Rectal smooth muscle tissue (tissue), 1 donor: ENCODE data around the gene BIN1.

ENCODE experiments used
- H3K27ac ChIP-seq: one replicate; pipeline ENCODE4 v1.7.0; 2013; ENCODE audit warnings: low read depth, low read length, inconsistent platforms
- H3K27me3 ChIP-seq: one replicate; pipeline ENCODE4 v1.7.0; 2013; ENCODE audit warnings: low read length; ENCODE audit not compliant: control insufficient read depth, insufficient read depth
- H3K36me3 ChIP-seq: one replicate; pipeline ENCODE4 v1.7.0; 2013; ENCODE audit warnings: low read length; ENCODE audit not compliant: control insufficient read depth, insufficient read depth
- H3K4me1 ChIP-seq: one replicate; pipeline ENCODE4 v1.7.0; 2013; ENCODE audit warnings: low read length; ENCODE audit not compliant: control insufficient read depth, insufficient read depth
- H3K4me3 ChIP-seq: one replicate; pipeline ENCODE4 v1.7.0; 2013; ENCODE audit warnings: low read length
- H3K9ac ChIP-seq: one replicate; pipeline ENCODE4 v1.7.0; 2013; ENCODE audit warnings: low read length

BIN1 gene

GRCh38 chr2:127000937-127001336, 106.0 kb downstream of the BIN1 start:
- no peak overlapping the region for H3K27ac ChIP-seq
- H3K4me3 ChIP-seq = no peak overlapping the region
- H3K36me3 ChIP-seq = no peaks in the 10 kb centered on the region
- H3K9ac ChIP-seq = no peak overlapping the region
- H3K4me1 ChIP-seq = no peaks in the 10 kb centered on the region
- no peaks in the 10 kb centered on the region for H3K27me3 ChIP-seq

DNA sequence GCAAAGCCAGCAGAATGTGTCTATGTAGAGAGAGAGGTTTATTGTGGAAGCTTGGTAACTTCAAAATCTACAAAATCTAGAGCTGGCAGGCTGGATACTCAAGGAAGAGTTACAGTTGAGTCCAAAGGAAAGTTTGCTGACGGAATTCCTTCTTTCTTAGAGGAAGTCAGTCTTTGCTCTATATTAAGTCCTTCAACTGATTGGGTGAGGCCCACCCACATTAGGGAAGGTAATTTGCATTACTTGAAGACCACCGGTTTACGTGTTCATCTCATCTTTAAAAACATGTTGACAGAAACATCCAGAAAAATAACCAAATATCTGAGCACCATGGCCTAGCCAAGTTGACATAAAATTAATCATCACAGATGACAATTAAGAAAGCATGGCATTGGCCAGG, 106.8 kb downstream of the BIN1 start:
- no peaks in the 10 kb centered on the region for H3K4me1 ChIP-seq
- H3K9ac ChIP-seq = no peak overlapping the region
- no peak overlapping the region for H3K27ac ChIP-seq
- no peak overlapping the region for H3K4me3 ChIP-seq
- H3K27me3 ChIP-seq = no peaks in the 10 kb centered on the region
- H3K36me3 ChIP-seq = no peaks in the 10 kb centered on the region

DNA sequence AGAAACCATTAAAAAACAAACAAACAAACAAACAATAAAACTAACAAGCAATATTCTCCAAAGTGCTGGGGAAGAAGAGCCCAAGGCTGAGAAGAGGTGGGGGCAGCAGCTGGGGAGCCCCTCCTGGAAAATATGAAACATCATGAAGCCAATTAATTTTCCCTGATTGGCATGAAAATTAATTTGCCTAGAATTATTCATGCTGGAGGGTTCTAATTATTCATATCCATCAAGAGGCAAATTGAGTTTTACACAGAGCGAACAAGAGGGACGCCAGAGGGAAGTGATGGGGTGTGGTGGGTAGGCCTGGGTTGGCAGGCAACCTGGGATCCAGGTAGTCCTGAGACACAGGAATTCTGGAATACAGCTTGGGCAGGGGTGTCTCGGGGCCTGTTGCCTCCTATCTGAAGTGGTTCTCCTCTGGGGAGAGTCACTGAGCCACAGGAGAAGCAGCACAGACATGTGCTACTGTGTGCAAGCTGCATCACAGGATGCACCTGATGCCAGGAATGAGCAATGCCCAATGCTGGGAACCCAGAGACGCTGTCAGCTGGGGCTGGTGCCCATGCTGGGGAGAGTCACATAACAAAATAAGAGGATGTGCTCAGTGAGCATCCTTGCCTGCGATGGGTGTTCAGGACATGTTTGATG, 107.7 kb downstream of the BIN1 start:
- H3K27me3 ChIP-seq = no peaks in the 10 kb centered on the region
- H3K4me3 ChIP-seq = no peak overlapping the region
- no peak overlapping the region for H3K9ac ChIP-seq
- H3K4me1 ChIP-seq = no peaks in the 10 kb centered on the region
- H3K27ac ChIP-seq = no peak overlapping the region
- H3K36me3 ChIP-seq = no peaks in the 10 kb centered on the region

- no peaks in the 10 kb centered on the region for H3K27me3 ChIP-seq
- no peak overlapping the region for H3K27ac ChIP-seq
- H3K36me3 ChIP-seq = no peaks in the 10 kb centered on the region
- no peak overlapping the region for H3K4me3 ChIP-seq
- H3K9ac ChIP-seq = no peak overlapping the region
- no peaks in the 10 kb centered on the region for H3K4me1 ChIP-seq
These were observed 108.5 kb downstream of the BIN1 start for GRCh38 chr2:126998486-126998885.
